GM12878 (cell line): ENCODE data around the gene LETM1. TPM values are rescaled to one million over a fixed set of nuclear protein-coding genes. Genes with fewer than 3 reads are reported as not detected.

ENCODE experiments used
- ATAC-seq: fragments of 200-7000 bp; cut with Tn5 transposase; 3 replicates; pipeline ENCODE4 v1.9.1; 2020; ENCODE audit warnings: mild to moderate bottlenecking, moderate library complexity
- BruUV-seq: library from RNA; stranded (reverse); fragments of 400-500 nt; replicated peaks from 2 replicates; lab custom pipeline; 2021; lab: Mats Ljungman, UMichigan
- CTCF ChIA-PET: fragments of 300-600 bp; sonication (Branson Sonifier 250); formaldehyde crosslinking; extraction: SDS; loops from one replicate; lab custom pipeline; 2021; ENCODE audit warnings: inconsistent platforms; lab: Yijun Ruan, JAX
- POLR2A ChIA-PET: fragments of 350-600 bp; formaldehyde crosslinking; extraction: SDS; loops from one replicate; lab custom pipeline; 2021; ENCODE audit warnings: inconsistent platforms; lab: Charles Lee
- RAD21 ChIA-PET: fragments of 300-600 bp; sonication (Branson Sonifier 250); formaldehyde crosslinking; loops from one replicate; lab custom pipeline; 2023; ENCODE audit warnings: antibody characterized with exemption; ENCODE audit not compliant: unreplicated experiment; lab: Charles Lee
- SMC1A ChIA-PET: fragments of 300-600 bp; sonication (Branson Sonifier 250); formaldehyde crosslinking; loops from one replicate; lab custom pipeline; 2023; ENCODE audit not compliant: unreplicated experiment, uncharacterized antibody; lab: Charles Lee
- DNase-seq: peaks from one replicate; pipeline ENCODE4 v3.0.0-alpha.2; 2011; ENCODE audit warnings: low read depth, low spot score
- FAIRE-seq: peaks from 3 replicates; lab custom pipeline; 2011; peaks lifted over from hg19 to GRCh38; lab: Jason Lieb, UNC
- H2AFZ ChIP-seq: 2 replicates; pipeline ENCODE4 v1.6.0; 2011; ENCODE audit warnings: low read depth, low read length, control low read depth; ENCODE audit not compliant: control insufficient read depth
- H3K27ac ChIP-seq: 2 replicates; pipeline ENCODE4 v1.5.1; 2011; ENCODE audit warnings: control low read depth; ENCODE audit not compliant: control insufficient read depth, insufficient read depth
- H3K27me3 ChIP-seq, 2 experiments: replicated peaks in 1 of 2; 2 replicates each; pipeline versions ENCODE4 v1.6.0 to v1.6.1; 2011; ENCODE audit warnings: low read length in 1 of 2; ENCODE audit not compliant: control insufficient read depth in 2 of 2, insufficient read depth in 2 of 2
- H3K36me3 ChIP-seq, 2 experiments: 2 replicates each; pipeline ENCODE4 v1.5.1; 2011; ENCODE audit warnings: low read length in 1 of 2; ENCODE audit not compliant: control insufficient read depth in 2 of 2, insufficient read depth in 2 of 2
- H3K4me1 ChIP-seq: 2 replicates; pipeline ENCODE4 v1.6.1; 2011; ENCODE audit warnings: mild to moderate bottlenecking, low read length, moderate library complexity, mixed read lengths; ENCODE audit not compliant: control insufficient read depth, insufficient read depth
- H3K4me2 ChIP-seq: 2 replicates; pipeline ENCODE4 v1.6.0; 2011; ENCODE audit warnings: control low read depth; ENCODE audit not compliant: control insufficient read depth, insufficient read depth
- H3K4me3 ChIP-seq: fragments of 200-600 bp; sonication (generic); 2 replicates; pipeline ENCODE4 v1.5.1; 2016
- H3K79me2 ChIP-seq: 2 replicates; pipeline ENCODE4 v1.6.0; 2011; ENCODE audit warnings: low read length; ENCODE audit not compliant: control insufficient read depth, insufficient read depth
- H3K9ac ChIP-seq: 2 replicates; pipeline ENCODE4 v1.8.0; 2011; ENCODE audit warnings: low read length, control low read depth, mixed read lengths; ENCODE audit not compliant: control insufficient read depth, insufficient read depth
- H3K9me3 ChIP-seq: replicated peaks from 3 replicates; pipeline ENCODE4 v1.5.1; 2011; ENCODE audit warnings: mild to moderate bottlenecking, low read length; ENCODE audit not compliant: control insufficient read depth, insufficient read depth
- H4K20me1 ChIP-seq: 2 replicates; pipeline ENCODE4 v1.6.0; 2011; ENCODE audit not compliant: control insufficient read depth, insufficient read depth
- EGR1 ChIP-seq, 2 experiments: IDR thresholded peaks; 1 replicate in 1 of 2; 2 replicates in 1 of 2; pipeline ENCODE4 v1.6.1; 2011 to 2012; ENCODE audit warnings: low read depth in 2 of 2, low read length in 2 of 2, borderline replicate concordance in 1 of 2, mild to moderate bottlenecking in 1 of 2, moderate library complexity in 1 of 2
- FOXK2 ChIP-seq: fragments of 450-650 bp; IDR thresholded peaks from 2 replicates; pipeline ENCODE4 v1.6.1; 2017; ENCODE audit warnings: mild to moderate bottlenecking, moderate library complexity
- RFX5 ChIP-seq: IDR thresholded peaks from 2 replicates; pipeline ENCODE4 v1.6.1; 2011; ENCODE audit warnings: low read depth, low read length, improper control_type of control experiment
- WGBS: methylation state at CpG from one replicate; pipeline ENCODE4 v1.1.6; 2016; ENCODE audit warnings: low lambda C conversion rate; ENCODE audit not compliant: insufficient replicate concordance, insufficient coverage; ENCODE audit errors: missing lambda C conversion rate; 5-methylcytosine and 5-hydroxymethylcytosine counted together
- in situ Hi-C: fragments of 300-500 bp; cut with MboI; formaldehyde crosslinking; loops from 9 replicates; pipeline ENCODE4 v1.14.3; 2018; ENCODE audit warnings: mixed read lengths
- intact Hi-C: fragments of 100-400 bp; cut with micrococcal nuclease; formaldehyde crosslinking; loops from one replicate; pipeline ENCODE4 v1.14.2; 2022; ENCODE audit not compliant: unreplicated experiment
- polyA plus RNA-seq, 11 experiments: library from polyadenylated mRNA; depleted of rRNA in 4 of 11; unstranded in 6 of 11; stranded (reverse) in 5 of 11; fragments of >200 nt; fragmentation: Nextera tagmentation in 4 of 11; fragmentation: Illumina TruSeq in 1 of 11; extraction: Ambion mirVana in 4 of 11; extraction: Trizol in 1 of 11; gene quantifications; 1 replicate in 1 of 11; 2 replicates in 10 of 11; pipeline versions ENCODE4 v1.2.1 to v1.2.3, GENCODE V29; 2011 to 2016; ENCODE audit warnings: inconsistent platforms in 2 of 11, missing spikeins in 2 of 11, low read depth in 1 of 11
- total RNA-seq, 4 experiments: library from RNA; depleted of rRNA in 3 of 4; stranded (reverse); fragments of >200 nt in 3 of 4; fragmentation: Illumina TruSeq in 1 of 4; extraction: Trizol in 1 of 4; gene quantifications; 2 replicates each; pipeline versions ENCODE4 v1.2.1 to v1.2.3, GENCODE V29; 2013 to 2021
- TF ChIP-seq, protein P1 (sequence below): IDR thresholded peaks from 2 replicates; pipeline ENCODE4 v1.6.1; 2012; ENCODE audit warnings: low read depth, low read length, improper control_type of control experiment
- TF ChIP-seq, protein P2 (sequence below): fragments of 450-650 bp; formaldehyde crosslinking; IDR thresholded peaks from 2 replicates; pipeline ENCODE4 v1.5.0; 2022; ENCODE audit warnings: mild to moderate bottlenecking, missing genetic modification characterization
- TF ChIP-seq, protein P3 (sequence below): fragments of 450-650 bp; IDR thresholded peaks from 2 replicates; pipeline ENCODE4 v1.6.1; 2016; ENCODE audit warnings: mild to moderate bottlenecking

LETM1 gene
- total and polyA plus RNA-seq, 10 of the 15 experiments (the other 5 are each of a cell fraction or from before 2014, with no cell fraction given) = 2.6 to 65.2 (median 30.2) TPM

DNA sequence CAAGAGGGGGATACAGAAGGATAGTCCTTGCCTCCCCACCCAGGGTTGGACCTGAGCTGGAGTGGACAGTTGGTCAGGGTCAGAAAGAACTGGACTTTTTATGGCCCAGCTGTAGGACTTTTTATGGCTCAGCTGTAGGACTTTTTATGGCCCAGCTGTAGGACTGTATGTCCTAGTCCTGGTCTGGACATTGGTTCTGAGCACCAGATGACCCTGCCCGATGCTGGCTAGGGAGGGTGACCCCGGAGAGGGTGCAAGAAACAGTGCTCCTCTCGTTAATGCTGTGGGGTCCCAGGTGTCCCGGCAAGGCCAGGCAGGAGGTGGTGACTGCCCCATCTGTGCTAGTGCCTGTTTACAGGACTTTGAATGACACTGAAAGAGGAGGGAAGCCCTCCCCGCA lies 2.0 kb upstream of the LETM1 start:
- ChIA-PET RAD21 (no interaction called here), POLR2A (interaction anchor here (1.5 kb wide), 1 partner anchor 42 kb away, joined by 4 read pairs; no protein-coding TSS in a partner anchor), SMC1A (interaction anchor here (3.8 kb wide), 1 partner anchor 41 kb away, joined by 14 read pairs; no protein-coding TSS in a partner anchor), CTCF (interaction anchor here (1.2 to 1.9 kb wide), 3 partner anchors 10 to 39 kb away, joined by 3 to 6 read pairs (median 3); no protein-coding TSS in a partner anchor)
- no peak for DNase-seq
- H3K4me1 ChIP-seq = peaks cover 9% of the 10 kb centered on the region
- WGBS = 79% methylated on average over 5 of the region's 5 CpGs
- no peaks in the 10 kb centered on the region for H3K36me3 ChIP-seq
- no peak overlapping the region for H3K4me2 ChIP-seq
- no peaks in the 10 kb centered on the region for H3K27me3 ChIP-seq
- no peak for ATAC-seq
- no peak overlapping the region for H3K4me3 ChIP-seq
- H3K9ac ChIP-seq = no peak overlapping the region
- H4K20me1 ChIP-seq = no peaks in the 10 kb centered on the region
- BruUV-seq = no TSS peak
- TF ChIP-seq FOXK2 = no peak
- TF ChIP-seq, protein P1, sequence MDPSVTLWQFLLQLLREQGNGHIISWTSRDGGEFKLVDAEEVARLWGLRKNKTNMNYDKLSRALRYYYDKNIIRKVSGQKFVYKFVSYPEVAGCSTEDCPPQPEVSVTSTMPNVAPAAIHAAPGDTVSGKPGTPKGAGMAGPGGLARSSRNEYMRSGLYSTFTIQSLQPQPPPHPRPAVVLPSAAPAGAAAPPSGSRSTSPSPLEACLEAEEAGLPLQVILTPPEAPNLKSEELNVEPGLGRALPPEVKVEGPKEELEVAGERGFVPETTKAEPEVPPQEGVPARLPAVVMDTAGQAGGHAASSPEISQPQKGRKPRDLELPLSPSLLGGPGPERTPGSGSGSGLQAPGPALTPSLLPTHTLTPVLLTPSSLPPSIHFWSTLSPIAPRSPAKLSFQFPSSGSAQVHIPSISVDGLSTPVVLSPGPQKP = no peak
- H3K27ac ChIP-seq = no peak overlapping the region
- H3K9me3 ChIP-seq = no peaks in the 10 kb centered on the region
- FAIRE-seq = no peak
- in situ Hi-C loops = no loop called here
- H2AFZ ChIP-seq = no peak overlapping the region
- intact Hi-C loops = no loop called here
- peaks cover 38% of the 10 kb centered on the region for H3K79me2 ChIP-seq

DNA sequence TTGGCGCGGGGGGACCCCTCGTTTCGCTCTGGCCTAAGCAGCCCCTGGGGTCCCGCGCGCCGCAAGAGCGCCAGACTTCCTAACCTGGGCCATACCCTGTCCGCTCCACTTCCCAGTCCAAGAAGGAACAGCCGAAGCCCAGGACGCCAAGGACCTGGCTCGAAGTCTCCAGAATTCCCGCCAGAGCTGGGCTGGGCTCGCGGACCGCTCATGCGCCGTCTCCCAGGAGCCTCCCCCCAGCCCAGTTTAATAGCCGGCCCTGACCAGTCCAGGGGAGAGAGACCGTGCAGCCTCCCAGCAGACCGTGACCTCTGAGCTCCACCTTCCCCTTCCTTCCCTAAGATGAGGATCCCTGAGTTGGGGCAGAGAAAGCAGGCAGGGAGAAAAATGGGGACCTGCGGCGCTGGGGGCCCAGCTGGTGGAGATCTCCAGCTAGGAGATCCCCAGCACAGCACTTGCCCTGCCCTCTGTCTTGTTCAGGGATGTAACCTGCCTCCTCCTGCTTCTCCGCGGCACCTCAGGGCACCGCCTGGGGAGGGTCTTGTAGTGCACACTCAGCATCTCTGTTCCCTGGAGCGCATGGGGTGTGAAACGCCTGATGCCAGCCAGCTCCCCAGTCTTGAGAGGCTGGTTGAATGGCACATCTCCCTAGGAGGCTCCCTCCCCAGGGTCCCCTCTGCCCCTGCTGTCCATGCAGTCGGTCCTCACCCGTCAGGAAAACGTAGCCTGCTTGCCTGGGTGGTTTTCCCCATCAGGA lies 1.2 kb upstream of the LETM1 start:
- intact Hi-C loops (loop anchor here (1.0 kb wide), 1 partner anchor 13 kb away; no protein-coding TSS in a partner anchor), in situ Hi-C loops (no loop called here)
- Histone ChIP-seq H3K36me3 (no peaks in the 10 kb centered on the region), H3K27me3 (no peaks in the 10 kb centered on the region), H3K9ac (peak overlapping the region; percentile 86), H3K4me1 (peaks cover 9% of the 10 kb centered on the region), H3K9me3 (no peaks in the 10 kb centered on the region), H2AFZ (peak overlapping the region; percentile 95), H4K20me1 (no peaks in the 10 kb centered on the region), H3K27ac (peak overlapping the region; percentile 66), H3K4me3 (peak overlapping the region; percentile 95), H3K4me2 (peak overlapping the region; percentile 94), H3K79me2 (peaks cover 45% of the 10 kb centered on the region)
- DNase-seq (no peak), FAIRE-seq (no peak), ATAC-seq (no peak)
- 25% methylated on average over 28 of the region's 32 CpGs for WGBS
- no TSS peak for BruUV-seq
- POLR2A ChIA-PET = interaction anchor here (0.6 to 1.5 kb wide), 5 partner anchors 9 to 43 kb away, joined by 3 to 5 read pairs (median 4); partner anchors contain the start of gene NSD2
- SMC1A ChIA-PET = interaction anchor here (1.3 to 3.8 kb wide), 3 partner anchors 13 to 42 kb away, joined by 3 to 14 read pairs (median 6); no protein-coding TSS in a partner anchor
- CTCF ChIA-PET = interaction anchor here (0.6 to 3.2 kb wide), 8 partner anchors 11 to 48 kb away, joined by 3 to 16 read pairs (median 4); no protein-coding TSS in a partner anchor
- RAD21 ChIA-PET = interaction anchor here (1.4 to 2.4 kb wide), 2 partner anchors 24 to 42 kb away, joined by 3 to 11 read pairs; no protein-coding TSS in a partner anchor
- TF ChIP-seq RFX5 = no peak
- TF ChIP-seq, protein P2, sequence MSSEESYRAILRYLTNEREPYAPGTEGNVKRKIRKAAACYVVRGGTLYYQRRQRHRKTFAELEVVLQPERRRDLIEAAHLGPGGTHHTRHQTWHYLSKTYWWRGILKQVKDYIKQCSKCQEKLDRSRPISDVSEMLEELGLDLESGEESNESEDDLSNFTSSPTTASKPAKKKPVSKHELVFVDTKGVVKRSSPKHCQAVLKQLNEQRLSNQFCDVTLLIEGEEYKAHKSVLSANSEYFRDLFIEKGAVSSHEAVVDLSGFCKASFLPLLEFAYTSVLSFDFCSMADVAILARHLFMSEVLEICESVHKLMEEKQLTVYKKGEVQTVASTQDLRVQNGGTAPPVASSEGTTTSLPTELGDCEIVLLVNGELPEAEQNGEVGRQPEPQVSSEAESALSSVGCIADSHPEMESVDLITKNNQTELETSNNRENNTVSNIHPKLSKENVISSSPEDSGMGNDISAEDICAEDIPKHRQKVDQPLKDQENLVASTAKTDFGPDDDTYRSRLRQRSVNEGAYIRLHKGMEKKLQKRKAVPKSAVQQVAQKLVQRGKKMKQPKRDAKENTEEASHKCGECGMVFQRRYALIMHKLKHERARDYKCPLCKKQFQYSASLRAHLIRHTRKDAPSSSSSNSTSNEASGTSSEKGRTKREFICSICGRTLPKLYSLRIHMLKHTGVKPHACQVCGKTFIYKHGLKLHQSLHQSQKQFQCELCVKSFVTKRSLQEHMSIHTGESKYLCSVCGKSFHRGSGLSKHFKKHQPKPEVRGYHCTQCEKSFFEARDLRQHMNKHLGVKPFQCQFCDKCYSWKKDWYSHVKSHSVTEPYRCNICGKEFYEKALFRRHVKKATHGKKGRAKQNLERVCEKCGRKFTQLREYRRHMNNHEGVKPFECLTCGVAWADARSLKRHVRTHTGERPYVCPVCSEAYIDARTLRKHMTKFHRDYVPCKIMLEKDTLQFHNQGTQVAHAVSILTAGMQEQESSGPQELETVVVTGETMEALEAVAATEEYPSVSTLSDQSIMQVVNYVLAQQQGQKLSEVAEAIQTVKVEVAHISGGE (CRISPR knock-in tag) = no peak
- no peak for TF ChIP-seq EGR1 (IDR thresholded peaks at IDR 0.05; ENCODE audit: borderline replicate concordance in 1 of 2, low read depth in 2 of 2, low read length in 2 of 2)
- TF ChIP-seq, protein P3, sequence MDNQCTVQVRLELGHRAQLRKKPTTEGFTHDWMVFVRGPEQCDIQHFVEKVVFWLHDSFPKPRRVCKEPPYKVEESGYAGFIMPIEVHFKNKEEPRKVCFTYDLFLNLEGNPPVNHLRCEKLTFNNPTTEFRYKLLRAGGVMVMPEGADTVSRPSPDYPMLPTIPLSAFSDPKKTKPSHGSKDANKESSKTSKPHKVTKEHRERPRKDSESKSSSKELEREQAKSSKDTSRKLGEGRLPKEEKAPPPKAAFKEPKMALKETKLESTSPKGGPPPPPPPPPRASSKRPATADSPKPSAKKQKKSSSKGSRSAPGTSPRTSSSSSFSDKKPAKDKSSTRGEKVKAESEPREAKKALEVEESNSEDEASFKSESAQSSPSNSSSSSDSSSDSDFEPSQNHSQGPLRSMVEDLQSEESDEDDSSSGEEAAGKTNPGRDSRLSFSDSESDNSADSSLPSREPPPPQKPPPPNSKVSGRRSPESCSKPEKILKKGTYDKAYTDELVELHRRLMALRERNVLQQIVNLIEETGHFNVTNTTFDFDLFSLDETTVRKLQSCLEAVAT = no peak
